CD4-positive, alpha-beta T cell treated with Interleukin-4 for 1 hour (primary cell): ENCODE data around the gene ZP3.
"Not testable (repeated sequence)": the region's sequence is repeated elsewhere in the genome, so short reads cannot be mapped to it uniquely, and the experiment has no call there.

Experiments used
- DNase-seq, 2 donors: peaks; one replicate each; pipeline ENCODE4 v3.0.0-alpha.2; 2020 to 2022

Gene ZP3

GRCh38 chr7:76485822-76486610 is 61.3 kb downstream of the ZP3 start:
- DNase-seq, result not testable (repeated sequence)

DNA sequence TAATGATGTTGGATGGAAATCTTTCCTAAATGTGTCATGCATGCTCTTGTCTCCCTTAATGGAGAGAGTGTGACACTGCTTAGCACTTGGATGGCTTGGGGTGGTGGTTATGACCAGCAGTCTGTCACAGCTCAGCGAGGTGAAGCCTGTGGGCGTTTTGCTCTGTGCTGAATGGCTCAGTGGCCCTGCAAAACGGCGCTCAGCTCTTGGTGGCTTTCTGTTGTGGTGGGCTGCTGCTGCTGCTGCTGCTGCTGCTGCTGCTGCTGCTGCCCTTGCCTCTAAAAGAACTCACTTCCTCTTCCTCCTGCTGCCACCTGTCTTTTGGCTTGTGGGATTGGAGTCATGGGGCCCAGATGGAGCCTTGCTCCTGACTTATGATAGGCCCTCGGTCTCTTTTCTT is 61.9 kb downstream of the ZP3 start:
- DNase-seq, result peak; percentile 33 to 37

- not testable (repeated sequence) for DNase-seq
These were observed 63.2 kb downstream of the ZP3 start for GRCh38 chr7:76487969-76488368.
